Activated T-helper 1 cell treated with anti-CD3 and anti-CD28 coated beads, Interleukin-12 subunit alpha, Interleukin-12 subunit beta, Interleukin-2, Interleukin-4 antibody, amounts not matched to agents 30 ng/mL and 10 ng/mL and 1 ng/mL, durations not matched to agents 14 hours and 24 hours and 36 hours (primary cell): ENCODE measurements around the gene KCNQ4. TPM values are rescaled to one million over a fixed set of nuclear protein-coding genes. Genes with fewer than 3 reads are reported as not detected.

Experiments used
- DNase-seq: peaks from one replicate; pipeline ENCODE4 v3.0.0; 2021; ENCODE audit warnings: low spot score
- H3K27ac Mint-ChIP-seq: one replicate; pipeline ENCODE4 v1.8.0; 2021; ENCODE audit warnings: mild to moderate bottlenecking, mixed read lengths
- H3K27me3 Mint-ChIP-seq: one replicate; pipeline ENCODE4 v1.8.0; 2022; ENCODE audit warnings: mild to moderate bottlenecking, moderate library complexity, mixed read lengths; ENCODE audit not compliant: insufficient read depth
- H3K36me3 Mint-ChIP-seq: one replicate; pipeline ENCODE4 v1.8.0; 2021; ENCODE audit warnings: low read depth, mixed read lengths
- H3K4me1 Mint-ChIP-seq: one replicate; pipeline ENCODE4 v1.8.0; 2021; ENCODE audit warnings: low read depth, mixed read lengths
- H3K4me3 Mint-ChIP-seq: one replicate; pipeline ENCODE4 v1.8.0; 2021; ENCODE audit warnings: mild to moderate bottlenecking, moderate library complexity, mixed read lengths
- H3K9me3 Mint-ChIP-seq: one replicate; pipeline ENCODE4 v1.8.0; 2021; ENCODE audit warnings: mixed read lengths
- intact Hi-C: fragments of 100-400 bp; cut with micrococcal nuclease; formaldehyde crosslinking; loops from one replicate; pipeline ENCODE4 v1.15.1; 2024
- total RNA-seq: library from RNA; stranded (reverse); gene quantifications from 2 replicates; pipeline ENCODE4 v1.2.3, GENCODE V29; 2022

The KCNQ4 gene
- total RNA-seq, 1 donor from 2014 or later: 0.88 TPM

DNA sequence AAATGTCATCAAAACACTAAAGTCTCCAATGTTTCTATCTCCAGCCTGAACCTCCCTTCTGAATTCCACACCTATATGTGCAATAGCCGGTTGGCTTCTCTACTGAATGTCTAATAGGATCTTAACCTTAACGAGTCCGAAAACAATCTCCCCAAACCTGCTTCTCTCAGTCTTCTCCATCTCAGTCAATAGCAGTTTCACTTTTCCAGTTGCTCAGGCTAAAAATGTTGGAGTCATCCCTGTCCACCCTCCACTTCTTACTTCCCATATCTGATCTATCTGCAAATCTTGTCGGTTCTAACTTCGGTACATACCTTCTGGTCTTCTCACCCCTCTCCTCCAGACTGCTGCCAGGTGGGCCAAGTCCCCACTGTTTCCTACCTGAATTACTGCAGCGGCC lies 104.1 kb downstream of the KCNQ4 start:
- H3K27ac Mint-ChIP-seq: no peak overlapping the region
- peaks cover 2% of the 10 kb centered on the region for H3K36me3 Mint-ChIP-seq
- DNase-seq: no peak
- intact Hi-C loops: no loop called here
- peaks cover 50% of the 10 kb centered on the region for H3K27me3 Mint-ChIP-seq
- no peaks in the 10 kb centered on the region for H3K9me3 Mint-ChIP-seq
- H3K4me3 Mint-ChIP-seq: no peak overlapping the region
- H3K4me1 Mint-ChIP-seq: peaks cover 17% of the 10 kb centered on the region

Other genes with a start within 250 kb of the KCNQ4 start
- gene RIMS3, start 118.1 kb upstream of the KCNQ4 start, total RNA-seq: 1.5 and 1.9 TPM in 2 replicates
- gene NFYC, start 92.1 kb upstream of the KCNQ4 start, total RNA-seq: 79.0 and 85.1 TPM in 2 replicates
- gene CITED4, start 78.6 kb downstream of the KCNQ4 start, total RNA-seq: 4.1 and 5.0 TPM in 2 replicates
- gene CTPS1, start 195.9 kb downstream of the KCNQ4 start, total RNA-seq: 172 and 174 TPM in 2 replicates
- gene SLFNL1, start 237.9 kb downstream of the KCNQ4 start, total RNA-seq: 0.18 TPM in 1 of 2 replicates, not detected in the other